Endothelial cell of umbilical vein (primary cell): Measurements from ENCODE around the gene VSIR.

ENCODE experiments used
- CTCF ChIP-seq, 2 donors: IDR thresholded peaks; 1 replicate in 1 of 2; 2 replicates in 1 of 2; pipeline ENCODE4 v1.5.1; 2011; ENCODE audit warnings: low read length in 2 of 2, mild to moderate bottlenecking in 2 of 2, moderate library complexity in 2 of 2, control low read depth in 1 of 2, inconsistent platforms in 1 of 2, low read depth in 1 of 2; ENCODE audit not compliant: insufficient read depth in 1 of 2; ENCODE audit errors: extremely low read depth in 1 of 2
- POLR2AphosphoS5 ChIP-seq: IDR thresholded peaks from 2 replicates; pipeline ENCODE4 v1.6.1; 2012; ENCODE audit warnings: low read depth, mild to moderate bottlenecking, control low read depth, low read length, moderate library complexity; ENCODE audit not compliant: insufficient read depth

- TF ChIP-seq CTCF (IDR thresholded peaks at IDR 0.05; ENCODE audit: extremely low read depth in 1 of 2, insufficient read depth in 1 of 2, low read depth in 1 of 2, low read length in 2 of 2) (no peak), POLR2AphosphoS5 (no peak)
Measured at GRCh38 chr10:71819441-71819861, 46.1 kb upstream of the VSIR start.
